Measurements from ENCODE around the gene CFAP97D2.
"Not testable (repeated sequence)": the region's sequence is repeated elsewhere in the genome, so short reads cannot be mapped to it uniquely, and the experiment has no call there.

The CFAP97D2 gene

GRCh38 chr13:114179087-114179658 is at the start of gene CFAP97D2:
Gene CFAP97D2 (plus strand): TSS chr13:114179257. CDS start chr13:114179331, 74 bp downstream.
- DNase-seq = no peak

DNA sequence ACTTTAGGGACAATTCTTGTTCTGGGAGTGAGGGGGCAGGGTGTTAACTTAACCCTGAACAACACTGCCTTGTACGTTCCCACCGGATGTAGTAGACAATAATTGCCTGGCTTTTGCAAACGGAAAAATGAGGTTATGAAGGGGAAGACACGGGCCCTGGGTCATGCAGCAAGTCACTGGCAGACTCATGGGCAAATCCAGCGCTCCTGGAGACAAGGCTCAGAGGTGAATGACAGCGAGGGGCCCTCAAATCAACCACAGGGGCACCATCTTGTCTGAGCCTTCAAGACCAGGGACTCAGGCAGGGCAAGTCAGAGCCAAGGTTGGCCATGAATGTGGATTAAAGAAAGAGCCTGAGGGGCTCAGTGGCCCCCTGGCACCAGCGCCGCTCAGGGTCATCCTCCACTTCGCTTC is 49.4 kb upstream of the CFAP97D2 start:
- no peak for DNase-seq

- no peak for DNase-seq
Observed at GRCh38 chr13:114130131-114130836, 48.8 kb upstream of the CFAP97D2 start.

- DNase-seq = peak; percentile 86
Observed at GRCh38 chr13:114130837-114131582, 48.0 kb upstream of the CFAP97D2 start.

- DNase-seq = no peak
Observed at GRCh38 chr13:114131583-114132418, 47.3 kb upstream of the CFAP97D2 start.

DNA sequence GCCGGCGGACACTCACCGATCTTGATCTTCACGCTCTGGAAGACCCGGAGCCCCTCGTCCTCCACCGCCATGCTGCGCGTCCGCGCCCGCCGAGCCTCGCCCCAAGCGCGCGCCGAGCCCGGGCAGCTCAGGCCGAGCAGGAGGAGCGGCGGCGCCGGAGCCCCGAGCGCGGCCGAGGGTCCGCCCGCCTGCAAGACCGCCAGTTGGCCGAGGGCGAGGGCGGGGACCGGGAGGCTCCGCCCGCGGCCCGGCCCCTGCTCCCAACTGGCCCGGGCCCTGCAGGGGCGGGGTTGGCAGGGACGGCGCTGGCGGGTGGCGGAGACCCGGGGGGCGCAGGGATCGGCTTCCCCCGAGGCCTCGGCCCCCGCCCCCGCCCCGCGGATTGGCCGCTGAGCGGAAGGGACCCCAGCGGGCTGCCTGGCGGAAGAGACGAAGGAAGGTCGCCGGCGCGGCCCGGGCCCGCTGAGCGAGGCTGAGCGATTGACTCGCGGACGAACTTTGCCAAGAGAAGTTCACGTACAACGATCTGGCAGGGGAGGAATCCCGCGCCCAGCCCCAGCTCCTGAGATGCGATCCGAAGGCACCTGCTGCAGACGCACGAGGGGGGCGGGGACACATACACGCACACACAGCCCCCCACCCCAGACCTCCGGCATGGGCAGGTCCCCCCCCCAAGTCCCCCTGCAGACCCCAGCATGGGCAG is 46.5 kb upstream of the CFAP97D2 start, which contains the start of gene RASA3:
Gene RASA3, minus strand, starts transcription at position 205 of the 703 bp plus-strand sequence. Its CDS starts 134 bp downstream, at position 71.
- DNase-seq = peak; percentile 47

GRCh38 chr13:114133126-114133525 is 45.9 kb upstream of the CFAP97D2 start:
- DNase-seq = not testable (repeated sequence)

GRCh38 chr13:114133552-114133951 is 45.5 kb upstream of the CFAP97D2 start:
- DNase-seq = not testable (repeated sequence)

- DNase-seq = no peak
Observed at GRCh38 chr13:114134111-114134943, 44.7 kb upstream of the CFAP97D2 start.

DNA sequence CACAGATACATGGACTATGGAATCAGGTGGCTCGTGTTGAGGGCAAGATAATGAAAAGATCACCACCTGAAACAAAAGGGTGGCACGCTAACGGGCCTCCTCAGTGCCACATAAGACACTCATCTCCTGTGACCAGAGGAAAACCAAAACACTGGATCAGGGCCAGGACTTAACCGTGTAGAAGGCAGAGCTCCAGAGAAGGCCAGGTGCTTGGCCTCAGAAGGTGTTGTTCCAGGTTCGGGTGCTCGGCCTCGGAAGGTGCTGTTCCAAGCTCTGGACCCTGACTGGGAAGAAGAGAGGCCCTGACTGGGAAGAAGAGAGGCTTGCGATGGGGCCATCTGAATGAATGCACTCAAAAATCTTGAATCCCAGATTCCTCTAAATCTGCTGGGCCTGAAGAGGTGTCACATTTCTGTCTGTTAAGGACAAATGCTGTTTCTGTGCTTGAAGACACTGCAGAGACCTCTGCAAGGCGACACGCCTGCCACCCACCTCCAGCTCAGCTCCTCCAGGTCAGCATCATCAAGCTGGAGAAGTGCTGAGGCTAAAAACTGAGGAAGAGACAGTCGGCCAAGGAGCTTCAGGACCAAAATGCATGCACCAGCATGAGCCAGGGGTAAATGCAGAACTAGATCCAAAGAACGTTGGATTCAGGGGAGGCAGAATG is 44.0 kb upstream of the CFAP97D2 start:
- DNase-seq = no peak

GRCh38 chr13:114135731-114136171 is 43.3 kb upstream of the CFAP97D2 start:
- no peak for DNase-seq

- no peak for DNase-seq
Observed at GRCh38 chr13:114136576-114136975, 42.5 kb upstream of the CFAP97D2 start.

GRCh38 chr13:114140131-114140905 is 38.7 kb upstream of the CFAP97D2 start:
- no peak for DNase-seq

GRCh38 chr13:114140906-114141250 is 38.2 kb upstream of the CFAP97D2 start:
- DNase-seq = no peak

DNA sequence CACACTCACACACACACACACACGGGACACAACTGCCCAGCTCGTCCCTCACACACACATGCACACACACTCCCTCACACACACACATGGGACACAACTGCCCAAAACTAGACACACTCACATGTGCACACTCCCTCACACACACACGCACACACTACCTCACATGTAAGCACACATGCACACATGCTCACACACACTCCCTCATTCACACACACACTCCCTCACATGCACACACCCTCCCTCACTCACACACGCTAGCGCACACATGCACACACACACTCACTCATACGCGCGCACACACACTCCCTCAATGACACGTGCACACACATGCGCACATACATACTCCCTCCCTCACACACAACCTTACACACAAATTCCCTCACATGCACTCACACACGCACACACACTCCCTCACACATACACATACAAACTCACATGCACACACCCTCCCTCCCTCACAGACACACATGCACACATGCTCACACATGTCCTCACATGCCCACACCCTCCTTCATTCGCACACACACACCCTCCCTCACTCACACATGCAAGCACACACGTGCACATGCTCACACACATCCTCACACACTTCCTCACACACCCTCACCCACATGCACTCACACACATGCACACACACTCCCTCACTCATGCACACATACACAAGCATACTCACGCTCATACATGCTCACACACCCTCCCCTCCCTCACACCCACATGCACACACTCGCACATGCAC is 37.6 kb upstream of the CFAP97D2 start:
- no peak for DNase-seq

GRCh38 chr13:114142137-114142550 is 36.9 kb upstream of the CFAP97D2 start:
- no peak for DNase-seq

GRCh38 chr13:114142640-114143490 is 36.2 kb upstream of the CFAP97D2 start:
- no peak for DNase-seq
